ENCODE results near the gene MRGPRD. TPM values are rescaled to one million over a fixed set of nuclear protein-coding genes. Genes with fewer than 3 reads are reported as not detected.

The MRGPRD gene
- total and polyA plus RNA-seq, 2 donors (not counting 1 experiment from before 2014, with no cell fraction given) = not detected

GRCh38 chr11:68999093-68999747 is 18.4 kb upstream of the MRGPRD start:
- peaks cover 10% of the 10 kb centered on the region for H3K36me3 ChIP-seq (ENCODE audit: control insufficient read depth, insufficient read depth, low read length)
- no peak for TF ChIP-seq EZH2 (IDR thresholded peaks at IDR 0.05; ENCODE audit: low read length, missing control alignments)
- no peak for TF ChIP-seq CTCF (conservative IDR thresholded peaks at IDR 0.05 in 1 of 2, IDR thresholded peaks at IDR 0.05 in 1 of 2; ENCODE audit: low read depth in 1 of 2, low read length in 2 of 2)
- no peak overlapping the region for H3K4me2 ChIP-seq (ENCODE audit: extremely low read depth, insufficient read depth, low read length)
- no peak overlapping the region for H2AFZ ChIP-seq (ENCODE audit: low read length)
- H3K79me2 ChIP-seq (ENCODE audit: control insufficient read depth, insufficient read depth, low read length) = no peaks in the 10 kb centered on the region
- no peak overlapping the region for H3K9ac ChIP-seq (ENCODE audit: insufficient read depth, low read length)
- H3K9me3 ChIP-seq (ENCODE audit: control insufficient read depth, insufficient read depth, low read depth, low read length) = no peaks in the 10 kb centered on the region
- H3K4me3 ChIP-seq (replicated peaks in 1 of 4; ENCODE audit: control extremely low read depth in 1 of 4, insufficient read depth in 1 of 4, low read depth in 3 of 4, low read length in 4 of 4) = no peak overlapping the region
- H3K27ac ChIP-seq (ENCODE audit: insufficient read depth, low read length) = no peak overlapping the region
- H3K27me3 ChIP-seq (ENCODE audit: control insufficient read depth, insufficient read depth, low read length) = no peaks in the 10 kb centered on the region
- peak in 1 of 2 donors; percentile 20 for DNase-seq (ENCODE audit: low read depth in 2 of 2)
- H4K20me1 ChIP-seq (ENCODE audit: control insufficient read depth, extremely low read depth, insufficient read depth, low read length) = no peaks in the 10 kb centered on the region
- peaks cover 24% of the 10 kb centered on the region for H3K4me1 ChIP-seq (ENCODE audit: control insufficient read depth, extremely low read depth, insufficient read depth, low read length)

GRCh38 chr11:68998390-68998911 is 17.7 kb upstream of the MRGPRD start:
- H4K20me1 ChIP-seq (ENCODE audit: control insufficient read depth, extremely low read depth, insufficient read depth, low read length) = no peaks in the 10 kb centered on the region
- H3K27ac ChIP-seq (ENCODE audit: insufficient read depth, low read length) = no peak overlapping the region
- no peaks in the 10 kb centered on the region for H3K27me3 ChIP-seq (ENCODE audit: control insufficient read depth, insufficient read depth, low read length)
- no peak overlapping the region for H2AFZ ChIP-seq (ENCODE audit: low read length)
- H3K4me3 ChIP-seq (replicated peaks in 1 of 4; ENCODE audit: control extremely low read depth in 1 of 4, insufficient read depth in 1 of 4, low read depth in 3 of 4, low read length in 4 of 4) = no peak overlapping the region
- H3K9ac ChIP-seq (ENCODE audit: insufficient read depth, low read length) = no peak overlapping the region
- H3K79me2 ChIP-seq (ENCODE audit: control insufficient read depth, insufficient read depth, low read length) = no peaks in the 10 kb centered on the region
- no peaks in the 10 kb centered on the region for H3K9me3 ChIP-seq (ENCODE audit: control insufficient read depth, insufficient read depth, low read depth, low read length)
- peak; percentile 21 to 69 for DNase-seq (ENCODE audit: low read depth in 2 of 2)
- TF ChIP-seq CTCF (conservative IDR thresholded peaks at IDR 0.05 in 1 of 2, IDR thresholded peaks at IDR 0.05 in 1 of 2; ENCODE audit: low read depth in 1 of 2, low read length in 2 of 2) (no peak), EZH2 (IDR thresholded peaks at IDR 0.05; ENCODE audit: low read length, missing control alignments) (no peak)
- peaks cover 4% of the 10 kb centered on the region for H3K36me3 ChIP-seq (ENCODE audit: control insufficient read depth, insufficient read depth, low read length)
- H3K4me2 ChIP-seq (ENCODE audit: extremely low read depth, insufficient read depth, low read length) = no peak overlapping the region
- peaks cover 24% of the 10 kb centered on the region for H3K4me1 ChIP-seq (ENCODE audit: control insufficient read depth, extremely low read depth, insufficient read depth, low read length)

GRCh38 chr11:68997995-68998348 is 17.2 kb upstream of the MRGPRD start:
- peaks cover 23% of the 10 kb centered on the region for H3K4me1 ChIP-seq (ENCODE audit: control insufficient read depth, extremely low read depth, insufficient read depth, low read length)
- H3K9me3 ChIP-seq (ENCODE audit: control insufficient read depth, insufficient read depth, low read depth, low read length) = no peaks in the 10 kb centered on the region
- H3K4me2 ChIP-seq (ENCODE audit: extremely low read depth, insufficient read depth, low read length) = no peak overlapping the region
- H4K20me1 ChIP-seq (ENCODE audit: control insufficient read depth, extremely low read depth, insufficient read depth, low read length) = no peaks in the 10 kb centered on the region
- DNase-seq (ENCODE audit: low read depth in 2 of 2) = no peak
- no peak overlapping the region for H3K27ac ChIP-seq (ENCODE audit: insufficient read depth, low read length)
- no peak overlapping the region for H3K4me3 ChIP-seq (replicated peaks in 1 of 4; ENCODE audit: control extremely low read depth in 1 of 4, insufficient read depth in 1 of 4, low read depth in 3 of 4, low read length in 4 of 4)
- no peak overlapping the region for H3K9ac ChIP-seq (ENCODE audit: insufficient read depth, low read length)
- H3K79me2 ChIP-seq (ENCODE audit: control insufficient read depth, insufficient read depth, low read length) = no peaks in the 10 kb centered on the region
- no peaks in the 10 kb centered on the region for H3K27me3 ChIP-seq (ENCODE audit: control insufficient read depth, insufficient read depth, low read length)
- H3K36me3 ChIP-seq (ENCODE audit: control insufficient read depth, insufficient read depth, low read length) = peaks cover under 1% of the 10 kb centered on the region
- TF ChIP-seq EZH2 (IDR thresholded peaks at IDR 0.05; ENCODE audit: low read length, missing control alignments) (no peak), CTCF (conservative IDR thresholded peaks at IDR 0.05 in 1 of 2, IDR thresholded peaks at IDR 0.05 in 1 of 2; ENCODE audit: low read depth in 1 of 2, low read length in 2 of 2) (no peak)
- H2AFZ ChIP-seq (ENCODE audit: low read length) = no peak overlapping the region

Measured in fibroblast of lung (primary cell).